KMS-11 (cell line): Measurements from ENCODE around the gene DCN.

Source experiments
- H2AFZ ChIP-seq: fragments of 200-600 bp; sonication (generic); 2 replicates; pipeline ENCODE4 v1.6.1; 2016; ENCODE audit warnings: antibody characterized with exemption, mixed run types, low read depth
- H3K27ac ChIP-seq: fragments of 200-600 bp; sonication (generic); 2 replicates; pipeline ENCODE4 v1.6.1; 2016; ENCODE audit warnings: mild to moderate bottlenecking, mixed run types
- H3K27me3 ChIP-seq: fragments of 200-600 bp; sonication (generic); 2 replicates; pipeline ENCODE4 v1.6.1; 2017; ENCODE audit warnings: mild to moderate bottlenecking, low read depth, mixed run types, moderate library complexity; ENCODE audit not compliant: insufficient read depth
- H3K36me3 ChIP-seq: fragments of 200-600 bp; sonication (generic); 2 replicates; pipeline ENCODE4 v1.6.1; 2017; ENCODE audit warnings: mild to moderate bottlenecking, mixed run types; ENCODE audit not compliant: insufficient read depth
- H3K4me1 ChIP-seq: fragments of 200-600 bp; sonication (generic); 2 replicates; pipeline ENCODE4 v1.6.1; 2016; ENCODE audit warnings: mild to moderate bottlenecking, low read depth, mixed run types; ENCODE audit not compliant: poor library complexity, severe bottlenecking
- H3K4me2 ChIP-seq: fragments of 200-600 bp; sonication (generic); 2 replicates; pipeline ENCODE4 v1.7.0; 2016; ENCODE audit warnings: mild to moderate bottlenecking, mixed run types
- H3K4me3 ChIP-seq: fragments of 200-600 bp; sonication (generic); IDR thresholded peaks from 2 replicates; pipeline ENCODE4 v1.6.1; 2017; ENCODE audit warnings: low read depth, low read length, mixed read lengths; ENCODE audit not compliant: insufficient read depth
- H3K79me2 ChIP-seq: fragments of 200-600 bp; sonication (generic); 2 replicates; pipeline ENCODE4 v1.6.1; 2016; ENCODE audit warnings: low read depth, mixed run types; ENCODE audit not compliant: insufficient read depth
- H3K9ac ChIP-seq: fragments of 200-600 bp; sonication (generic); 2 replicates; pipeline ENCODE4 v1.6.1; 2016; ENCODE audit warnings: mild to moderate bottlenecking, mixed run types
- H4K20me1 ChIP-seq: fragments of 200-600 bp; sonication (generic); 2 replicates; pipeline ENCODE4 v1.6.1; 2016; ENCODE audit warnings: mild to moderate bottlenecking, mixed run types; ENCODE audit not compliant: insufficient read depth
- CTCF ChIP-seq: fragments of 200-600 bp; sonication (generic); conservative IDR thresholded peaks from 2 replicates; pipeline ENCODE4 v1.6.1; 2017; ENCODE audit warnings: low read depth, mild to moderate bottlenecking, antibody characterized with exemption, low read length, moderate library complexity, mixed read lengths

DCN gene

GRCh38 chr12:91100906-91101305, 81.7 kb downstream of the DCN start:
- no peak overlapping the region for H3K4me2 ChIP-seq
- no peak overlapping the region for H3K4me3 ChIP-seq
- no peaks in the 10 kb centered on the region for H3K27me3 ChIP-seq
- no peak for TF ChIP-seq CTCF
- no peak overlapping the region for H2AFZ ChIP-seq
- no peak overlapping the region for H3K27ac ChIP-seq
- H4K20me1 ChIP-seq = no peaks in the 10 kb centered on the region
- H3K9ac ChIP-seq = no peak overlapping the region
- H3K4me1 ChIP-seq = no peaks in the 10 kb centered on the region
- H3K79me2 ChIP-seq = no peaks in the 10 kb centered on the region
- H3K36me3 ChIP-seq = no peaks in the 10 kb centered on the region

GRCh38 chr12:91099836-91100235, 82.8 kb downstream of the DCN start:
- Histone ChIP-seq H3K4me3 (no peak overlapping the region), H2AFZ (no peak overlapping the region), H3K27me3 (no peaks in the 10 kb centered on the region), H3K4me2 (no peak overlapping the region), H4K20me1 (no peaks in the 10 kb centered on the region), H3K27ac (no peak overlapping the region), H3K79me2 (no peaks in the 10 kb centered on the region), H3K36me3 (no peaks in the 10 kb centered on the region), H3K9ac (no peak overlapping the region), H3K4me1 (no peaks in the 10 kb centered on the region)
- no peak for TF ChIP-seq CTCF

- H3K79me2 ChIP-seq = no peaks in the 10 kb centered on the region
- H4K20me1 ChIP-seq = no peaks in the 10 kb centered on the region
- no peak overlapping the region for H3K4me2 ChIP-seq
- no peak overlapping the region for H3K27ac ChIP-seq
- no peaks in the 10 kb centered on the region for H3K27me3 ChIP-seq
- H3K4me3 ChIP-seq = no peak overlapping the region
- H3K4me1 ChIP-seq = peaks cover 2% of the 10 kb centered on the region
- no peak for TF ChIP-seq CTCF
- no peak overlapping the region for H2AFZ ChIP-seq
- no peaks in the 10 kb centered on the region for H3K36me3 ChIP-seq
- no peak overlapping the region for H3K9ac ChIP-seq
These were observed 83.3 kb downstream of the DCN start for GRCh38 chr12:91099341-91099740.

GRCh38 chr12:91098941-91099340, 83.7 kb downstream of the DCN start:
- no peaks in the 10 kb centered on the region for H3K79me2 ChIP-seq
- no peak overlapping the region for H2AFZ ChIP-seq
- no peak overlapping the region for H3K9ac ChIP-seq
- no peak overlapping the region for H3K4me3 ChIP-seq
- no peak overlapping the region for H3K27ac ChIP-seq
- peaks cover 6% of the 10 kb centered on the region for H3K4me1 ChIP-seq
- H3K27me3 ChIP-seq = no peaks in the 10 kb centered on the region
- H3K4me2 ChIP-seq = no peak overlapping the region
- H4K20me1 ChIP-seq = no peaks in the 10 kb centered on the region
- TF ChIP-seq CTCF = no peak
- no peaks in the 10 kb centered on the region for H3K36me3 ChIP-seq

GRCh38 chr12:91098461-91098860, 84.2 kb downstream of the DCN start:
- H3K4me1 ChIP-seq = peaks cover 11% of the 10 kb centered on the region
- H3K27ac ChIP-seq = no peak overlapping the region
- H3K4me2 ChIP-seq = no peak overlapping the region

More at GRCh38 chr12:91098461-91098860, 84.2 kb downstream of the DCN start:
- no peaks in the 10 kb centered on the region for H4K20me1 ChIP-seq
- H3K27me3 ChIP-seq = no peaks in the 10 kb centered on the region
- no peak for TF ChIP-seq CTCF
- no peak overlapping the region for H3K9ac ChIP-seq
- H3K36me3 ChIP-seq = no peaks in the 10 kb centered on the region
- no peak overlapping the region for H2AFZ ChIP-seq
- no peak overlapping the region for H3K4me3 ChIP-seq
- no peaks in the 10 kb centered on the region for H3K79me2 ChIP-seq
